Activated T-cell treated with anti-CD3 and anti-CD28 coated beads, Interleukin-2, amount 50 U/mL, for 24 hours (primary cell): ENCODE results near the gene WNT7A.

ENCODE experiments used
- DNase-seq: peaks from one replicate; pipeline ENCODE4 v3.0.0-alpha.2; 2020
- H3K27ac Mint-ChIP-seq: 2 replicates; pipeline ENCODE4 v1.8.0; 2020; ENCODE audit warnings: mild to moderate bottlenecking, mixed read lengths
- H3K27me3 Mint-ChIP-seq: 2 replicates; pipeline ENCODE4 v1.8.0; 2020; ENCODE audit warnings: mixed read lengths
- H3K36me3 Mint-ChIP-seq: 2 replicates; pipeline ENCODE4 v1.8.0; 2020; ENCODE audit warnings: low read depth, mixed read lengths
- H3K4me1 Mint-ChIP-seq: 2 replicates; pipeline ENCODE4 v1.8.0; 2020; ENCODE audit warnings: low read depth, mixed read lengths
- H3K4me3 Mint-ChIP-seq: 2 replicates; pipeline ENCODE4 v1.8.0; 2020; ENCODE audit warnings: mild to moderate bottlenecking, moderate library complexity, mixed read lengths
- H3K9me3 Mint-ChIP-seq: 2 replicates; pipeline ENCODE4 v1.8.0; 2020; ENCODE audit warnings: mixed read lengths

WNT7A gene

GRCh38 chr3:13795816-13796215 lies 84.1 kb downstream of the WNT7A start:
- no peak for DNase-seq
- Mint-ChIP-seq H3K27me3 (peaks cover 25% of the 10 kb centered on the region), H3K4me3 (no peak overlapping the region), H3K4me1 (peaks cover 3% of the 10 kb centered on the region), H3K27ac (no peak overlapping the region), H3K36me3 (no peaks in the 10 kb centered on the region), H3K9me3 (no peaks in the 10 kb centered on the region)

DNA sequence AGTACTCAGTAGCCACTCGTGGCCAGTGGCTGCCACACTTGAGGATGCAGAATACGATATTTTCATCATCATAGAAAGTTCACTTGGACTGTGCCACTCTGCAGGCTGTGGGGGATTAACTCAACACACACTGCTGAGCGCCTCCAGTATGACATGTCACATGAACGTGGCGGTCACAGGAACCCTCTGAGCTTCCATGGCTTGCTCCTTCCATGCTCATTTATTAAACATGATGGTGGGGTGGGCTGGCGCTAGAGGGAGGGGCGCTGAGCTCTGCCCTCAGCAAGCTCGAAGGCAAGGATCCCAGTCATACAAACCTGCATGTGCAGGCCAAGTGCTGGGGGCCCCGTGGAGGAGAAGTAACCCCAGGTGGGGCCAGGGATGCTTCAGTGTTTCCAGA lies 85.5 kb downstream of the WNT7A start:
- DNase-seq, result no peak
- peaks cover 25% of the 10 kb centered on the region for H3K27me3 Mint-ChIP-seq
- no peak overlapping the region for H3K4me3 Mint-ChIP-seq
- no peaks in the 10 kb centered on the region for H3K9me3 Mint-ChIP-seq
- no peak overlapping the region for H3K27ac Mint-ChIP-seq
- H3K36me3 Mint-ChIP-seq, result no peaks in the 10 kb centered on the region
- peaks cover 3% of the 10 kb centered on the region for H3K4me1 Mint-ChIP-seq

GRCh38 chr3:13793451-13793850 lies 86.4 kb downstream of the WNT7A start:
- Mint-ChIP-seq H3K27ac (no peak overlapping the region), H3K27me3 (peaks cover 25% of the 10 kb centered on the region), H3K9me3 (no peaks in the 10 kb centered on the region), H3K36me3 (no peaks in the 10 kb centered on the region), H3K4me1 (peaks cover 3% of the 10 kb centered on the region), H3K4me3 (no peak overlapping the region)
- no peak for DNase-seq

DNA sequence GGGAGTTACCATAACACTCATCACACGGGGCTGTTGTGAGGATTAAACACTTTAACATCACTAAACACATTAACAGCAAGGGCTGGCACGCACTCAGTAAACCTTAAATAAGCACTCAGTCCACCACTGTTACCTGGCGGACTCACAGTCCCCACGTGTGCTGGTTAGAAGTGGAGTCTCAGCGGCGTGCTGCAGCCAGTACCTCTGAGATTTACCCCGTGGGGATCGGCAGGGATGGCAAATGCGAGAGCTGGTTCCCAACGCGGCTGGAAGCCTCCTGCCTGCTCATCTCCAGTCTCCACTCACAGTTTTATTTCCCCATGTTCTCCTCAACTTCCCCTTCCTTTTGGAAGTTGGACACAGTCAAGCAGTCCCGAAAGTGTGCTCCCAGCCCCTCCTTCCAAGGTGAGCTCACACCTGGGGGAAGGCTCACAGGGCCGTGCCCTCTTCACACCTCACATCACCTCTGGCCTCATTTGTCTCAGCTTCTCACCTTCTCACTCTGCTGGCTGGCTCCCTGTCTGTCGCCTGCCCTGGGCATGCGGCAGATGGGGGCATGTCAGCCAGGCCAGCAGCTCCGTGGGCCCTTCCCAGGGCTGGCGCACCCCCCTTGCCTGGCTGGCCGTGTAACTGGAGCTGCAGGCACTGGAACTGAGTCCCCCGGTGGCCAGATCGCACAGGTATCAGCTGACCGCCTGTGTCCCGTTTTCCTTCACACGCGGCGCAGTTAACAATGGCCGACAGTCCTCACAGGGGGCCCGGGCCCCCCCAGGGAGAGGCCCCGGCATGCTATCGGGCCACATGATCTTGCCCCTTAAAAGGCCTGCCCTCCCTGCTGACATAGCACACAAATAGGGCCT lies 87.1 kb downstream of the WNT7A start:
- Mint-ChIP-seq H3K4me1 (peaks cover 3% of the 10 kb centered on the region), H3K4me3 (no peak overlapping the region), H3K27ac (no peak overlapping the region), H3K27me3 (peaks cover 25% of the 10 kb centered on the region), H3K9me3 (no peaks in the 10 kb centered on the region), H3K36me3 (no peaks in the 10 kb centered on the region)
- DNase-seq, result no peak

GRCh38 chr3:13792051-13792490 lies 87.8 kb downstream of the WNT7A start:
- Mint-ChIP-seq H3K4me3 (no peak overlapping the region), H3K27me3 (peaks cover 23% of the 10 kb centered on the region), H3K4me1 (peaks cover 3% of the 10 kb centered on the region), H3K9me3 (no peaks in the 10 kb centered on the region), H3K27ac (no peak overlapping the region), H3K36me3 (no peaks in the 10 kb centered on the region)
- DNase-seq, result no peak

DNA sequence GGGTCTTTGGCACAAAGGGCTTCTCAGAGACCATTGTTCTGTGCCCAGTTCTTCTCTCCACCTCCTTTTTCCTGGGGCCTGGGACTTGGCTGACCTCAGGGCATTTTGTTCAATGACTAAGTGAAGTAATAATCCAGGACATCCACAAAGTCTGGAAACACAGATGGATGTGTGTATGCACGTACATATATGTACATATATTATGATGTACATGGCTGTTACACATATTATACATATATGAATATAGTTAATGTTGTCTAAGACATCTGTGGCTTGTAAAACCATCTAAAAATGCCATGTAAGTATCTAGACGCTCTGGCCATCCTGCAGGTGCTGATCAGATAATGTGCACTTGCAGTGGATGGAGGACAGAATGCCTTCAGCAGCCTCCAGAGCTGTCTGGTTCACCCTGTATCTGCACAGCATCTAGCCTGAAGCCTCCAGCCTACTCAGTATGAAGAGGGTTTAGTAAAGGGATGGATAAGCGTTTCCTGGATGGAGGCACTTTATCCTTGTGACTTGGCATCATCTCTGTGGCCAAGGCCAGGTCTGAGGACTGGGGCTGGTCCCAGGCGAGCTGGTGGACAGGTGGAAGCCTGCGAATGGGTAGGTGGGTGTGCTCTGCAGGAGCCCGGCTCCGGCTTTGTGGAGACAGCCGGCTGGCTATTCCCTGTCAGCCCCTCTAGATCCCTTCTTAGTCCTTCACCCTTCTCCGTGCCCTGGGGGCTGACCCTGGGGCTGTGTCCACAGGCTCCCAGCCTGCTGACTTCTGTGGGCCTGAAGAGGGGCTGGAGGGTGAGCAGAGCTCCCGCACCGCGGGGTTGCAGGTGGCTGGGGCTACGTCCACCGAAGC lies 88.4 kb downstream of the WNT7A start:
- H3K9me3 Mint-ChIP-seq, result no peaks in the 10 kb centered on the region
- H3K4me1 Mint-ChIP-seq, result no peaks in the 10 kb centered on the region
- DNase-seq, result no peak
- no peak overlapping the region for H3K27ac Mint-ChIP-seq
- H3K4me3 Mint-ChIP-seq, result no peak overlapping the region
- peaks cover 16% of the 10 kb centered on the region for H3K27me3 Mint-ChIP-seq
- H3K36me3 Mint-ChIP-seq, result no peaks in the 10 kb centered on the region

DNA sequence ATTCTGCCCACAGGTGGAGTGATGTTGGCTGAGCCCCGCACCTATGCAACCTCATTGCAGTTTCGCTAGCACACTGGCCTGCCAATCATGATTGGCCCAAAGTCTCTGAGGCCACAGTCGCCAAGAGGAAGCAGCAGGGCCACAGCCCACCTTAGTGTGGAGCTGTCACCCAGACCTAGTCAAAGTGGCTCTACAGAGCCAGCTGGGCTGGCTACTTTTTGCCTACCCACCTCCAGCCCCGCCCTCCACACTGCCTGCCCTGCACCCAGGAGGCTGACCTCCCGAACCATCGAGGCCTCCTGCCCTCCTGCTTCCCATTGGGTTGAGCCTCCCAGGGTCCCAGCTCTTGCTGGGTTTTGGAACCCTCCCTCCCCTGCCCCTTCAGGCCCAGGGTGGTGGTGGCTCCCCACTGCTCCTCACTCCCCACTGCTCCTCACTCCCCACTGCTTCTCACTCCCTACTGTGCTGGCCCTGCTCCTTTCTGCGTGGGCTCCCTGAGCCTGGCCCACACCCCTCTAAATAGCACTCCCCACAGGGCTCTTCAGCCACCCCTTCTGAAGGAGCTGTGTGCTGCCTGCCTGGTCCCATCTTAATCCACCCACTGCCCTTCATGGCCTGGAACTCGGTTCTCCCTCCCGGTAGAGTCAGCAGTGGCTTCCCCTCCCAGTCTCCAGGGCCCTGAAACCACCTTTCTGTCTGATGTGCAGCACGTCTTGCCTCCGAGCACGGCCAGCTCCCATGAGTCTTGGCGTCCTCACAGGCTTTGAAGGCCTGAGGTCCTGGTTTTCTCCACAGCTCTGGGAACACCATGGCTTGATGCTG lies 89.3 kb downstream of the WNT7A start:
- H3K4me3 Mint-ChIP-seq, result no peak overlapping the region
- no peaks in the 10 kb centered on the region for H3K9me3 Mint-ChIP-seq
- no peak for DNase-seq
- H3K4me1 Mint-ChIP-seq, result no peaks in the 10 kb centered on the region
- H3K27me3 Mint-ChIP-seq, result peaks cover 11% of the 10 kb centered on the region
- H3K27ac Mint-ChIP-seq, result no peak overlapping the region
- H3K36me3 Mint-ChIP-seq, result no peaks in the 10 kb centered on the region

GRCh38 chr3:13788522-13789424 lies 91.1 kb downstream of the WNT7A start:
- no peak for DNase-seq
- no peaks in the 10 kb centered on the region for H3K4me1 Mint-ChIP-seq
- no peaks in the 10 kb centered on the region for H3K36me3 Mint-ChIP-seq
- peaks cover 11% of the 10 kb centered on the region for H3K27me3 Mint-ChIP-seq
- no peak overlapping the region for H3K4me3 Mint-ChIP-seq
- no peaks in the 10 kb centered on the region for H3K9me3 Mint-ChIP-seq
- H3K27ac Mint-ChIP-seq, result no peak overlapping the region

DNA sequence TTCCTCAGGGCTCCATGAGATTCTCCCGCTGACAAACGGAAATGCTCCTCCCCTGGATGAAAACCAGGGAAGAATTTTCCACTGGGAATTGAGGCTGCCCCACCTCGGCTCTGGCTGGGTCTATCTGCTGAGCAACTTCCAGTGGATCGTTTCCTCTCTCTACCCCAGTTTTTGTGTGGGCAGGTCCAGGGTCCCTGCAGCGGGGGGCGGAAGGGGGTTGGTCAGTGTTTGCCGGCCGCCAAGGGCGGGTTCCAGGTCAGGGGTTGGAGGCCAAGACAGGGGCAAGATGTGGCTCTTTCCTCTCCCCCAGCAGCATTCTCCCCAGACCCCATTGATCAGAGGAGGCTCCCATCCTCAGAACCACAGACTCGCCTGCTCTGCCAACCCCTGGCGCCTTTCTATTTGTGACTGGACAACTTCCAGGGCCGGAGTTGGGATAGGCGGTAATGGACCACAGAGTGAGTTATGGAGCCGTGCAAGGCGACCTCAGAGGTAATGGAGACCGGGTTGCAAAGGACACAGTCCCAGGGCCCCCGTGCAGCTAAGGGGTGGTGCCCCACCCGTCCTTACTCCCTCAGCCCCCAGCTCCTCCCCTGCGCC lies 92.2 kb downstream of the WNT7A start:
- DNase-seq, result no peak
- H3K27me3 Mint-ChIP-seq, result peaks cover 8% of the 10 kb centered on the region
- no peak overlapping the region for H3K4me3 Mint-ChIP-seq
- H3K27ac Mint-ChIP-seq, result no peak overlapping the region
- no peaks in the 10 kb centered on the region for H3K36me3 Mint-ChIP-seq
- peaks cover 1% of the 10 kb centered on the region for H3K4me1 Mint-ChIP-seq
- no peaks in the 10 kb centered on the region for H3K9me3 Mint-ChIP-seq

DNA sequence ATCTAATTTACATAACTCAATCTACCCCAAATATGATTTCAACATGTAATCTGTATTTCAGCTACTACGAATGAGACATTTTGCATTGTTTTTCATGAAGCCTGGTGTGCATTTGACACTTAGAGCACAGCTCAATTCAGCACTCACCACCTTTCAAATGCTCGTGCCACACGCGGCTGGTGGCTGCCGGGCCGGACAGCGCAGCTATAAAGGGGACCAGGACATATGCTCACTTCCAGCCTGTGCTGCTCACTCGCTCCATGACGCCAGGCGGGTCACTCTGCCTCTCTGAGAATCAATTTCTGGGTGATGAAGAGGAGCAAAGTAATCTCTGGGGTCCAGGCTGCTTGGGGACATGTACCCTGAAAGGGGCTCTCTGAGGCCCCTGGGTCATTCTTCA lies 93.1 kb downstream of the WNT7A start:
- no peaks in the 10 kb centered on the region for H3K36me3 Mint-ChIP-seq
- no peak overlapping the region for H3K4me3 Mint-ChIP-seq
- peaks cover 3% of the 10 kb centered on the region for H3K4me1 Mint-ChIP-seq
- H3K27ac Mint-ChIP-seq, result no peak overlapping the region
- no peaks in the 10 kb centered on the region for H3K9me3 Mint-ChIP-seq
- H3K27me3 Mint-ChIP-seq, result peaks cover 6% of the 10 kb centered on the region
- DNase-seq, result no peak

DNA sequence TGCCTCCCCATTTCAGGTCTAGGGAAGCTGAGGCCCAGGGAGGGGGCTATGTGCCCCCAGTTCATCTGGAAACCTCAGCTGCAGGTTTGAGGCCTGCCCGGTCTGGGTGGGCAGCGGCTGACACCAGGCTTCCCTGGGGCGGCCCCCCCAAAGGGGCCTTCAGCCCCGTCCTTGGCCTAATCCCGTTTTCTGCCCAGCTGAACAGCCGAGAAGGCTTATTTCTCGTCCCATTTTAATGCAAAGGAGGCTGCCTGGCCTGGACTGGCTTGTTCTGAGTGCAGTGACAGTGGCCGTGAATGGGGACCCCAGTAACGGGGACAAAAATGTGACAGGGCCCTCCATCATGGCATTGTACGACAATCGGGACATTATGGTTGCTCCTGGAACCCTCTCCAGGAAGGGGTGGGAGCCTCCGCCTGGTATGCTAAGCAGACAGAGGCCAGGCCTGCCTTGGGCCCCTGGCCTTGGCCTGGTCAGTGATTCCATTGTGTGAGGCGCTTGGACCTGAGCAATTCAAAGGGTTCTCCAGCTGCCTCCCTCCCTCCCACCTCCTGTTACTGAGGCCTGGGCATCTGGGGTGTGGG lies 93.9 kb downstream of the WNT7A start:
- H3K4me3 Mint-ChIP-seq, result no peak overlapping the region
- H3K27ac Mint-ChIP-seq, result no peak overlapping the region
- no peaks in the 10 kb centered on the region for H3K9me3 Mint-ChIP-seq
- no peaks in the 10 kb centered on the region for H3K36me3 Mint-ChIP-seq
- peaks cover 3% of the 10 kb centered on the region for H3K4me1 Mint-ChIP-seq
- no peak for DNase-seq
- H3K27me3 Mint-ChIP-seq, result peaks cover 3% of the 10 kb centered on the region

GRCh38 chr3:13785351-13785750 lies 94.5 kb downstream of the WNT7A start:
- H3K4me3 Mint-ChIP-seq, result no peak overlapping the region
- H3K4me1 Mint-ChIP-seq, result peaks cover 3% of the 10 kb centered on the region
- no peak for DNase-seq
- H3K36me3 Mint-ChIP-seq, result no peaks in the 10 kb centered on the region
- H3K9me3 Mint-ChIP-seq, result no peaks in the 10 kb centered on the region
- H3K27me3 Mint-ChIP-seq, result peaks cover 3% of the 10 kb centered on the region
- no peak overlapping the region for H3K27ac Mint-ChIP-seq

DNA sequence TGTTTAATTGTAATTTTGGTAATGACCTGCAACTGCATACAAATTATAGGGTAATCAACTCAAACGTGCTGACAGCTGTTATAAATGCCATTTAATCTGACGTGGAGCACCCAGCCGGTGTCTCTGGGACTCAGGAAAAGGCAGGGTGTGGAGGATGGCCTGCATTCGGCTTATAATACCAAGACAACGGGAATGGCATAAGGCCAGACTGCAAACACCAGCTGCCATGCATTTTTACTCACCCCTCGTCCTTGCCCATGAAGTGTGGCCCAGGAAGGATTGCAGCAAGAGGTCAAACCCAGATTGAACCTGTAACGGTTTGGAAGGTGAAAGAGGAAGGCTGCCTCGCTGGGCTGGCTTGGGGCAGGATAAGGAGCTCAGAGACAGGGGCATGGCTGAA lies 96.4 kb downstream of the WNT7A start:
- Mint-ChIP-seq H3K27ac (no peak overlapping the region), H3K4me1 (peaks cover 3% of the 10 kb centered on the region), H3K27me3 (peaks cover 3% of the 10 kb centered on the region), H3K9me3 (no peaks in the 10 kb centered on the region), H3K4me3 (no peak overlapping the region), H3K36me3 (no peaks in the 10 kb centered on the region)
- DNase-seq, result no peak
